Activated CD4-positive, alpha-beta memory T cell treated with anti-CD3 and anti-CD28 coated beads for 36 hours (primary cell): ENCODE measurements around the gene CTNND2. TPM values are rescaled to one million over a fixed set of nuclear protein-coding genes. Genes with fewer than 3 reads are reported as not detected.

Experiments used
- CTCF ChIA-PET: fragments of 350-600 bp; sonication (Branson Sonifier 250); formaldehyde crosslinking; loops from one replicate; lab custom pipeline; 2021; ENCODE audit warnings: antibody characterized with exemption, inconsistent platforms; lab: Charles Lee
- POLR2A ChIA-PET: fragments of 350-600 bp; sonication (Branson Sonifier 250); formaldehyde crosslinking; loops from one replicate; lab custom pipeline; 2021; ENCODE audit warnings: antibody characterized with exemption; lab: Charles Lee
- DNase-seq: peaks from one replicate; pipeline ENCODE4 v3.0.0-alpha.2; 2020
- H3K27ac Mint-ChIP-seq: one replicate; pipeline ENCODE4 v1.8.0; 2021; ENCODE audit warnings: mixed read lengths
- H3K27me3 Mint-ChIP-seq: one replicate; pipeline ENCODE4 v1.8.0; 2021; ENCODE audit warnings: mixed read lengths
- H3K36me3 Mint-ChIP-seq: one replicate; pipeline ENCODE4 v1.8.0; 2021; ENCODE audit warnings: mixed read lengths
- H3K4me1 Mint-ChIP-seq: one replicate; pipeline ENCODE4 v1.8.0; 2021; ENCODE audit warnings: low read depth, mixed read lengths
- H3K4me3 Mint-ChIP-seq: one replicate; pipeline ENCODE4 v1.8.0; 2021; ENCODE audit warnings: mild to moderate bottlenecking, mixed read lengths
- H3K9me3 Mint-ChIP-seq: one replicate; pipeline ENCODE4 v1.8.0; 2021; ENCODE audit warnings: mixed read lengths
- intact Hi-C: fragments of 100-400 bp; cut with micrococcal nuclease; formaldehyde crosslinking; loops from one replicate; pipeline ENCODE4 v1.15.1; 2023
- total RNA-seq, 2 experiments: library from RNA; stranded (reverse); gene quantifications; one replicate each; pipeline ENCODE4 v1.2.3, GENCODE V29; 2021

The CTNND2 gene
- total RNA-seq, 2 experiments from 2014 or later = not detected

DNA sequence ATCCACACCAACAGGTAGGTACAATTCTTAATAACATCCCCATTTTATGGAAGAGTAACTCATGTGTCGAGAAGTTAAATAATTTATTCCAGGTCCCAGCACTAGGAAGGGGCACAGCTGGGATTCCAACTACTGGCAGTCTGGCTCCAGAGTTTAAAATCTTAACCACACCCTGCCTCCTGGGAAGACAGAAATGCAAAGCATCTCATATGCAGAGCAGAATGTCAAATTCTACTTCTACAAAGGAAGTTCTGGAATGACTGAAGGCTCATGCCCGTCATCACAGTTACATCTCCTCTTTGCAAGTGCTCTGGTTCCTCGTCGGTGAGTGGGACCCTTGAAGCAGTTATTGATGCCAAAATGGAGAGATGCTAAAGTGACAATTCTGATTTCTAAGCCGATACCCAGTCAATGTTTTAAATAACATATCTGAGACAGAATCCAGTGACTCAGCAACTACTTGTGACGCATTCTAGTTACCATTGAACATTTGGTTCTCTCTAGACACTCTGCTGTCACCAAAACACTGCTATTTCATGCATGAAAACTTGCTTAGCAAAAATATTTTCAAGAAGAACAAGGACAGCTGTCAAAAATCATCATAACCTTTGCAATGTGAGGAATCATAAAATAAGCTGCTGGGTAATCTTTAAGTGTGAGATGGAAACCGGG, 412.7 kb downstream of the CTNND2 start:
- no peak overlapping the region for H3K27ac Mint-ChIP-seq
- intact Hi-C loops = no loop called here

DNA sequence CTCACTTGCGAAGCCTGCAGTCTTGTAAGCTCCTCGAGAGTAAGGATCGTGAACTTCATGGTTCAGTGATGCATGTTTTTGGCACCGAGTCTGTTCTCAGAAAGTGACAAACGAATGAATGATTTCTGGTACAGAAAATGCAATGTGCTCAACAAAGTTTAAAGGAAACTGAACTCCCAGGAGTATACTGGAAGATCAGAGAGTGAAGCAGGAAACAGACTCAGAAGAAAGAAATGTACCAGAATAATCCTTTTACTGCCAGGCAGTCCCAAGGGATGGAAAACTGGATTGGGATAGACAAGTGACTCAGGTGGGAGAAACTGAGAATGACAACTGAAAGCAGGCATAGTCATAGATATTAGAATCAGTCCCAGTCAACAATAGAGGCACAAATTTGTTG, 420.6 kb downstream of the CTNND2 start:
- Mint-ChIP-seq H3K27ac (no peak overlapping the region), H3K27me3 (peaks cover 6% of the 10 kb centered on the region), H3K4me1 (no peaks in the 10 kb centered on the region), H3K36me3 (no peaks in the 10 kb centered on the region), H3K9me3 (no peaks in the 10 kb centered on the region), H3K4me3 (no peak overlapping the region)
- ChIA-PET CTCF (no interaction called here), POLR2A (no interaction called here)
- DNase-seq = no peak
- intact Hi-C loops = no loop called here

More for the DNA sequence above, 412.7 kb downstream of the CTNND2 start:
- ChIA-PET POLR2A (no interaction called here), CTCF (no interaction called here)
- Mint-ChIP-seq H3K27me3 (peaks cover 2% of the 10 kb centered on the region), H3K4me3 (no peak overlapping the region), H3K36me3 (no peaks in the 10 kb centered on the region), H3K9me3 (no peaks in the 10 kb centered on the region), H3K4me1 (no peaks in the 10 kb centered on the region)
- no peak for DNase-seq

DNA sequence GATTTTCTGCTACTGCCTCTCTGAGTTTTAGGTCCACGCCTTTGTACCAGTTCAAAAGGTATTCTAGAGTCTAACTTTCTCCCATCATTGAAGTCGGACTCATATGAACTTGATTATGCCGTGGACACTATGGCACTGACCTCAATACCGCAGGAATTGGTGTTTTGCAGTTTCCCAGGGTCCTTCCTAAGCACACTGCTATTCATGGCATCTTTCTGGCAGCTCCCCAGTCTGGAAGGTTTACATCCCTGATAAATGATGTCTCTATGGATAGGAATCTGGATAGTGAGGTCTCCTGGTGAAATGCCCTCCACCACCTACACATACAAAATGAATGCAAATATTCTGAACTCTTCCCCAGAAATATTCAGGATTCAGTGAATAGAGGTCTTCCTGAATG, 422.2 kb downstream of the CTNND2 start:
- CTCF ChIA-PET = no interaction called here
- DNase-seq = no peak
- no peaks in the 10 kb centered on the region for H3K4me1 Mint-ChIP-seq
- no peaks in the 10 kb centered on the region for H3K36me3 Mint-ChIP-seq
- POLR2A ChIA-PET = no interaction called here
- H3K9me3 Mint-ChIP-seq = no peaks in the 10 kb centered on the region
- intact Hi-C loops = no loop called here
- no peak overlapping the region for H3K4me3 Mint-ChIP-seq
- no peak overlapping the region for H3K27ac Mint-ChIP-seq
- peaks cover 5% of the 10 kb centered on the region for H3K27me3 Mint-ChIP-seq

DNA sequence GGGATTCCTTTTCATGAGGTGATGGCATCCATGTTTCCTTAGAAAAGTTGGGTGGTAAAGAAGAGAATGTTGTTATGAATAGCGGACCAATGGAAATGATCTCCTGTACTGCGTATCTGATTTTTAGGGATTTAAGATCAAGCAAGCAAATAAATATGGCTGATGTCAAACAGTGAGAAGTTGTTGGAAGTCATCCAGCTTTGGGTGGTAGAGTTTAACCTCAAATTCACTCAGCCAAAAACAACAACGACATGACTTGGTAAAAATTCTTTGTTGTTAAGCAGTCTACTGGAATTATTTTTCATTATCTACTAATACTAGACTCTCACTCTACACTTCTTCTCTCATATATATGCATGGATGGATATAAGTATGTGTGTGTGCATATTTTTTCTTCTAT, 426.5 kb downstream of the CTNND2 start:
- DNase-seq = no peak
- POLR2A ChIA-PET = no interaction called here
- Mint-ChIP-seq H3K9me3 (no peaks in the 10 kb centered on the region), H3K4me3 (no peak overlapping the region), H3K27ac (no peak overlapping the region), H3K4me1 (no peaks in the 10 kb centered on the region), H3K27me3 (peaks cover 3% of the 10 kb centered on the region), H3K36me3 (no peaks in the 10 kb centered on the region)
- CTCF ChIA-PET = no interaction called here
- intact Hi-C loops = no loop called here

DNA sequence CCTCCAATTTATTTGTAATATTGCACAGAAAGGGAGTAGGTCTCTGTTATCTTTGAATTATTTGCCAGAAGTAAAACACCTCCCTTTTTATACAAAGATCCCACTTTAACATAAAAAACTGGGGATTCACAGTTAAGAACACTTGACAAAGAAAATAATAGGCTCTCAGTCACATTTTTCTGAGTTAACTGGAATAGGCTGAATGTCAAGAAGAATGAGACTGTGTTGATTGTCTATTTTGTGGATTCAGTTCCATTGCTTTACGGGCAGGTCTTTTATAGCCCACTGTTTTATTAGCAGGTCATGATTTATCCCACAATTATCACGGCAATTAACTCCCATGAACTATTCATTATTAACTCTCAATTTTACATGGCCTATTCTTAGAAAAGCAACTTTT, 427.4 kb downstream of the CTNND2 start:
- POLR2A ChIA-PET = no interaction called here
- H3K27ac Mint-ChIP-seq = no peak overlapping the region
- DNase-seq = no peak
- H3K27me3 Mint-ChIP-seq = no peaks in the 10 kb centered on the region
- H3K4me3 Mint-ChIP-seq = no peak overlapping the region
- CTCF ChIA-PET = no interaction called here
- H3K9me3 Mint-ChIP-seq = no peaks in the 10 kb centered on the region
- H3K36me3 Mint-ChIP-seq = no peaks in the 10 kb centered on the region
- intact Hi-C loops = no loop called here
- no peaks in the 10 kb centered on the region for H3K4me1 Mint-ChIP-seq

DNA sequence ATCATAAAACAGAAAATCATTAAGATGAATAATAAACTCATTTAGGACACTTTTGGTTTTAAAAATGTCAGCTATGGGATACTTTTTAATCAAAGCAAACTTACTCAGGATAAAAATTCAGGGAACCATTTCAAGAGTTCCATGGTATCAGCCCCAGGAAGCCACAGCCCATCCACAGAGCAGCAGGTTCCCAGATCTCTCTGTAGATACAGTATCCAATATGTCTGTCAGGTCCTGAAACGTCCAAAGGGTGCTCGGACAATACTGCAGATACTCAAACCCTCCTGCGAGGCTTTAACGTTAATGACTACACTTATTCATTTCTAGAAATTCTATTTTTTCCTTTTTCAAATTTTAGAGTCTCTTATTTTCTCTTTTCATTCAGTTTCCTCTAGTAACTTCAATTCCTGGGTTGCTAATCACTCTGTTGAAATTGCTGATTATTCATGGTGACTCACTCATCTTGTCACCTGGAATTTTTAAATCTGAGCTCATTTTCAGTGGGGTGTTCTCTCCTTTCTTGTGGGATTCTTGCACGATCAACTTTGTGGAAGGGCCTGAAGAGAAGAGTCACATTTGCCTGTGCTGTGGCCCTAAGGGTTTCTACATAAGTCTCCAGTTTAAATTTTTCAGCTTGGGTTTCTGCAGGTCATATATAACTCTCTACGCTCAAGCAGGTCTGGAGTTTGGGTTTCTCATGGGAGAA, 435.8 kb downstream of the CTNND2 start:
- Mint-ChIP-seq H3K27me3 (no peaks in the 10 kb centered on the region), H3K4me1 (no peaks in the 10 kb centered on the region), H3K4me3 (no peak overlapping the region), H3K36me3 (no peaks in the 10 kb centered on the region), H3K9me3 (no peaks in the 10 kb centered on the region), H3K27ac (no peak overlapping the region)
- ChIA-PET POLR2A (no interaction called here), CTCF (no interaction called here)
- DNase-seq = no peak
- intact Hi-C loops = no loop called here

DNA sequence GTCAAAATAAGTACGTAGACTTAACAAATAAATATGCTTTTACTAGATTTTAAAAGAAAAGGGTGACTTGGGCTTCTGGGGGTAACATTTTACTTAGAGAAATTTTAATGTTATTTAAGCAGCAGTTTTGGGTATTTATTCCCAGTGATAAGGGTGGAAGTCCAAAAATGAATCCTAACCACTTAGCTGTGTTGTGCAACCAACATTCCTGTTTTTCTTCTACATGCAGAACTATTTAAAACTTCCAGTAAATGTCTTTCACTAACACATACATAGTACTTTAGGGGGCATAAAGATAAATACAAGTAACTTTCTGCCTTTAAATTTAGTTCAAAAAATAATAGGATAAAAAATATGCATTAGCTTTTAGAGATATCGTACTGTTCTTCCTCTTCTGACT, 436.7 kb downstream of the CTNND2 start:
- H3K36me3 Mint-ChIP-seq = no peaks in the 10 kb centered on the region
- no peak overlapping the region for H3K4me3 Mint-ChIP-seq
- H3K27ac Mint-ChIP-seq = no peak overlapping the region
- POLR2A ChIA-PET = no interaction called here
- intact Hi-C loops = no loop called here
- H3K4me1 Mint-ChIP-seq = no peaks in the 10 kb centered on the region
- H3K27me3 Mint-ChIP-seq = no peaks in the 10 kb centered on the region
- H3K9me3 Mint-ChIP-seq = no peaks in the 10 kb centered on the region
- DNase-seq = no peak
- CTCF ChIA-PET = no interaction called here

DNA sequence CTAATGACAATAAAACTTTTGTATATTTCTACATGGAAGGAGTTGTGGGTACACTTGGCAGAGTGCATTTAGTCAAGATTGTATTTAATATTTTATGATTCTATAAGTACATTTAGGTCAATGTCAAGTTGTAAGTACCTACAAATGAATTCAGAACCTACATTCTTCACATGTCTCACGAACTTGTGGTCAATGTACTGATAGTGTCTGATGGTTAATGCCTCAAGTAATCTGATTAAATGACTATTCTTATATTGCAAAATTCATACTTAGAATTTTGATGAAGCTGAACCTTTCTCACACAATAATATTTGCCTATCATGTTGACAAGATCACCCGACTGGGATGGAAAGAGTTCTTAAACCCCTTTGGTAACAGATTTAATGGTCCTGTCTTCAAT, 444.5 kb downstream of the CTNND2 start:
- no peaks in the 10 kb centered on the region for H3K36me3 Mint-ChIP-seq
- ChIA-PET CTCF (no interaction called here), POLR2A (no interaction called here)
- no peaks in the 10 kb centered on the region for H3K9me3 Mint-ChIP-seq
- no peaks in the 10 kb centered on the region for H3K4me1 Mint-ChIP-seq
- no peak overlapping the region for H3K4me3 Mint-ChIP-seq
- DNase-seq = no peak
- intact Hi-C loops = no loop called here
- H3K27me3 Mint-ChIP-seq = peaks cover 3% of the 10 kb centered on the region
- no peak overlapping the region for H3K27ac Mint-ChIP-seq

DNA sequence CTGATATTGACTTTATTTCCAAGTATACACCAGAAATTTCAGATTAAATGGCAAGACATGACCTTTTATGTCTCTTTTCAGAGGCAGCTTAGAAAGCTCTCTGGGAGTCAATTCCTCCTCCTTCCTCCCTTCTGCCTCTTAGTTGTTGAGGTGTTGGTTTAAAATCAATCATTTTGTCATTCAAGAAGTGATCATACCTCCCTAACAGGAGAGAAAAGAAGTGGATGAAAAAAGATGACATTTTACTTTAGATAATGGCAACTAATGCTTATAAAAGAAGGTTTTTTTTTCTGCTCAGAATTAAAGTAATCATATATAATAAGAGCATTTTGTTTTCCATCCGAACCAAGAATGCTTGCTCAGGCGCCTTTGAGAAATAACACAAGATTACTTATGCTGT, 448.7 kb downstream of the CTNND2 start:
- ChIA-PET CTCF (no interaction called here), POLR2A (no interaction called here)
- no peaks in the 10 kb centered on the region for H3K9me3 Mint-ChIP-seq
- no peak overlapping the region for H3K27ac Mint-ChIP-seq
- DNase-seq = no peak
- intact Hi-C loops = no loop called here
- no peaks in the 10 kb centered on the region for H3K27me3 Mint-ChIP-seq
- H3K36me3 Mint-ChIP-seq = no peaks in the 10 kb centered on the region
- H3K4me1 Mint-ChIP-seq = no peaks in the 10 kb centered on the region
- H3K4me3 Mint-ChIP-seq = no peak overlapping the region

DNA sequence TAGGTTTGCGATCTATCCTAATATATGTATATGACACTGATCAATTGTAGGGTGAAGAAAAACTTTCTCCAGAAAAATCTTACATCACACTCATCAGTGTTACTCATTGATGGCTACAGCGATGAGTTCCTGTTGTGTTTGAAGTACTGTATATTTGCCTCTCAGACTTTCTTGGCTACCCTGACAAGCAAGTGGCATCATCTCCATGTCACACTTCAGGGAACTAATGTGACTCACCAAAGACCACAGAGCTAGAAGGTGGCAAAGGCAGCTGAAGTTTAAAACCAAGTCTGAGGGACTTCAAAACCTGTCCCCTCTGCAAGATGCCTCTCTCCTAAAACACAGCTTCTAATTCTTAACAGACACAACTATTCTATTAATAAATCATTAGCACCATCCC, 451.4 kb downstream of the CTNND2 start:
- H3K4me1 Mint-ChIP-seq = no peaks in the 10 kb centered on the region
- no peak overlapping the region for H3K27ac Mint-ChIP-seq
- ChIA-PET POLR2A (no interaction called here), CTCF (no interaction called here)
- H3K36me3 Mint-ChIP-seq = no peaks in the 10 kb centered on the region
- no peak overlapping the region for H3K4me3 Mint-ChIP-seq
- intact Hi-C loops = no loop called here
- H3K27me3 Mint-ChIP-seq = no peaks in the 10 kb centered on the region
- H3K9me3 Mint-ChIP-seq = no peaks in the 10 kb centered on the region
- no peak for DNase-seq

DNA sequence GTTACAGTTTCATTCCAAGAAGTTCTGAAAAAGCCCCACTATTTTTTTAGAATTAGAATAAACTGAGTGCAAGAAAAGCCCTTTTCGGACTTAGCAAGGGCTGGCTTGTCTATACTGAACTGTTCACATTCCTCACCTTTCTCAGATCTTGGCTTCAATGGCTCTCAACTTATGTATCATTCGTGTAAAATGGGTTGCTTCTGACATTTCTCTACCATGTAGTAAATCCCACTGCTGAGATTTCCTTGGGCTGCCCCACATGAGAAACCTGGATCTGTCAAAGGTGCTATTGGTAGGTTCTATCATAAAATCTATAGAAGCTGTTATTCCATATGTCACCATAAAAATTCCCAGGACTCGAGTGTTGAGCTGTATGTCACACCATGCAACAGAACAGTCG, 454.3 kb downstream of the CTNND2 start:
- Mint-ChIP-seq H3K27ac (no peak overlapping the region), H3K9me3 (no peaks in the 10 kb centered on the region), H3K4me1 (no peaks in the 10 kb centered on the region), H3K36me3 (no peaks in the 10 kb centered on the region), H3K27me3 (peaks cover 3% of the 10 kb centered on the region), H3K4me3 (no peak overlapping the region)
- no peak for DNase-seq
- intact Hi-C loops = no loop called here
- ChIA-PET CTCF (no interaction called here), POLR2A (no interaction called here)

DNA sequence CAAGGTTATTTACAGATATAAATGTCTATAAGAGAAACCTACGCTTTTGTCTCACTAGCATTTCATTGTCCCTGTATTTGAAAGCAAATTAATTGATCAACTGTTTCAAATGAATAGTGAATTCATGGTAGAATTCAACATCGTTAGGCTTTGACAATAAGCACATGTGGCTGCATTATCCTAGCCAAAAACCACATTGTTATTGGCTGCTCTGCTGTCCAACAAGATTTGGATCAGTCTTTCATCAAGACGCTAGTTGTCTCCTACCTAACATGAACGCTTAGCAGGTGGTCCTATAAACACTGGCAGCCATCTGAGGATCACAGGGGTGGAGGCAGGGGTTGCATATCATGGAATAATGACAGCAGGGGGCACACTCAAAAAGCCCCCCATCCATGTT, 455.0 kb downstream of the CTNND2 start:
- intact Hi-C loops = no loop called here
- Mint-ChIP-seq H3K27ac (no peak overlapping the region), H3K36me3 (no peaks in the 10 kb centered on the region), H3K4me1 (no peaks in the 10 kb centered on the region), H3K4me3 (no peak overlapping the region), H3K9me3 (no peaks in the 10 kb centered on the region), H3K27me3 (peaks cover 3% of the 10 kb centered on the region)
- POLR2A ChIA-PET = no interaction called here
- CTCF ChIA-PET = no interaction called here
- no peak for DNase-seq

DNA sequence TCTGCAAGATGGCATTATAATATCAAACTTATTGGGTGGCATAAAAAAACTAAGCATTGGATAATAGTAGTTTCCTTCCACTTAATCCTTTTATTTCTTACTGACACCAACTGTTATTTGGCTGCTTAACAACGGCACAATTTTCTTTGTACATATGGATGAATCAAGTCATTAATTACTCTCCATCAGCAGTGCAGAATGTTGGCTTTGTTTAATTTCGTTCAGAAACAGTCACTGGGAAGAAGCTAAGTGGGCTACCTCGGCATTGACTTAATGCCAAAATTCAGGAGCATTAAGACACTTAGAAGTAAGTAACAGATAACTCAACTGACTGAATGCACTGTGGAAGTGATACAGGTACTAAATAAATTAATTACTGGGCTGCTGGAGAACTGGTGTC, 460.4 kb downstream of the CTNND2 start:
- POLR2A ChIA-PET = no interaction called here
- CTCF ChIA-PET = no interaction called here
- Mint-ChIP-seq H3K4me3 (no peak overlapping the region), H3K27me3 (peaks cover 3% of the 10 kb centered on the region), H3K27ac (no peak overlapping the region), H3K36me3 (no peaks in the 10 kb centered on the region), H3K9me3 (no peaks in the 10 kb centered on the region), H3K4me1 (no peaks in the 10 kb centered on the region)
- intact Hi-C loops = no loop called here
- no peak for DNase-seq
